GM12875 (cell line): ENCODE data around the gene TLR7.

Source experiments
- H3K4me3 ChIP-seq: one replicate; pipeline ENCODE4 v1.5.1; 2011; ENCODE audit warnings: low read depth, low read length, control low read depth
- TF ChIP-seq, protein P1 (sequence below): IDR thresholded peaks from 2 replicates; pipeline ENCODE4 v1.5.1; 2011; ENCODE audit warnings: low read depth, mild to moderate bottlenecking, control low read depth, inconsistent platforms, low read length, moderate library complexity, borderline replicate concordance; ENCODE audit not compliant: insufficient read depth

TLR7 gene

DNA sequence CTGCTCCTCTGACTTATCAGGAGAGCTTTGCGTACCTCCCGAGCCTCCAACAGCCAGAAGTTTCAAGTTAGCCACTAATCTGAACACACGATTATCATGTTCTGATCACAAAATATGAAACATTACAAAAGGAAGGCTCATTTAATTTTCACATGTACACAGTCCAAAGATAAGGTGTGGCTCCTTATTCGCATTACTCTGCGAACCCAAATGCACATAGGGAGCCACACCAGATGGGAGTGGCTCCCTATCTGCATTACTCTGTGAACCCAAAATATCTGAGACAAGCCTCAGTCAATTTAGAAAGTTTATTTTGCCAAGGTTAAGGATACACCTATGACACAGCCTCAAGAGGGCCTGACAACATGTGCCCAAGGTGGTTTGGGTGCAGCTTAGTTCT lies 68.0 kb downstream of the TLR7 start:
- H3K4me3 ChIP-seq: no peak overlapping the region
- TF ChIP-seq, protein P1, sequence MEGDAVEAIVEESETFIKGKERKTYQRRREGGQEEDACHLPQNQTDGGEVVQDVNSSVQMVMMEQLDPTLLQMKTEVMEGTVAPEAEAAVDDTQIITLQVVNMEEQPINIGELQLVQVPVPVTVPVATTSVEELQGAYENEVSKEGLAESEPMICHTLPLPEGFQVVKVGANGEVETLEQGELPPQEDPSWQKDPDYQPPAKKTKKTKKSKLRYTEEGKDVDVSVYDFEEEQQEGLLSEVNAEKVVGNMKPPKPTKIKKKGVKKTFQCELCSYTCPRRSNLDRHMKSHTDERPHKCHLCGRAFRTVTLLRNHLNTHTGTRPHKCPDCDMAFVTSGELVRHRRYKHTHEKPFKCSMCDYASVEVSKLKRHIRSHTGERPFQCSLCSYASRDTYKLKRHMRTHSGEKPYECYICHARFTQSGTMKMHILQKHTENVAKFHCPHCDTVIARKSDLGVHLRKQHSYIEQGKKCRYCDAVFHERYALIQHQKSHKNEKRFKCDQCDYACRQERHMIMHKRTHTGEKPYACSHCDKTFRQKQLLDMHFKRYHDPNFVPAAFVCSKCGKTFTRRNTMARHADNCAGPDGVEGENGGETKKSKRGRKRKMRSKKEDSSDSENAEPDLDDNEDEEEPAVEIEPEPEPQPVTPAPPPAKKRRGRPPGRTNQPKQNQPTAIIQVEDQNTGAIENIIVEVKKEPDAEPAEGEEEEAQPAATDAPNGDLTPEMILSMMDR: no peak

DNA sequence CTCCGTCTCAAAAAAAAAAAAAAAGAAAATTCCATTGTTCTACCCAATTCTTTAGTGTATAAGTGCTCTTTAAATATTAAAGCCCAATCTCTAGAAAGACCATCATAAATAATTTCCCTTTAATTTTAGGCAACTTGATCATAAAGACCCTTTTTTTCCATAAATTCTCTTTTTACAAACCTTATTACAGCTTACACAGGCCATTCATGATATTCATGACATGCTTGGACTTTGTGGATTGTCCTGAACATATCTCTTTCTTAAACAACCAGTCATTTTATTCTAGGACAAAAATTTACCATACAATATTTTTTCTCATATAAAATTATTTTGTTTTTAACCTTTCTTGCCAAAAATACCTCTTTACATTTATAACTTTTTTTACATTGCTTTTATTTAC lies 70.1 kb downstream of the TLR7 start:
- H3K4me3 ChIP-seq: no peak overlapping the region
- TF ChIP-seq, protein P1: no peak
